HT-29 (cell line): ENCODE data around the gene KIF4A. TPM values are rescaled to one million over a fixed set of nuclear protein-coding genes. Genes with fewer than 3 reads are reported as not detected.
A peak's percentile ranks its signal among the peaks of the same experiment; 100 is the strongest.
"Not testable (repeated sequence)": the region's sequence is repeated elsewhere in the genome, so short reads cannot be mapped to it uniquely, and the experiment has no call there.

Experiments used
- DNase-seq: peaks from one replicate; pipeline ENCODE4 v3.0.0-alpha.2; 2015; ENCODE audit warnings: low spot score
- total RNA-seq: library from RNA; depleted of rRNA; stranded (reverse); fragments of >200 nt; shearing (Covaris generic); gene quantifications from 2 replicates; pipeline ENCODE4 v1.2.3, GENCODE V29; 2014

The KIF4A gene
- total RNA-seq, 1 experiment from 2014 or later: 21.7 TPM

- no peak for DNase-seq
Observed at GRCh38 chrX:70289168-70289792, 624 bp upstream of the KIF4A start.

GRCh38 chrX:70292788-70293187 is 2.9 kb downstream of the KIF4A start:
- no peak for DNase-seq

- DNase-seq: no peak
Observed at GRCh38 chrX:70293621-70294020, 3.7 kb downstream of the KIF4A start.

- DNase-seq: no peak
Observed at GRCh38 chrX:70301716-70302115, 11.8 kb downstream of the KIF4A start.

GRCh38 chrX:70313503-70313902 is 23.6 kb downstream of the KIF4A start:
- DNase-seq: no peak

GRCh38 chrX:70322784-70323183 is 32.9 kb downstream of the KIF4A start:
- no peak for DNase-seq

DNA sequence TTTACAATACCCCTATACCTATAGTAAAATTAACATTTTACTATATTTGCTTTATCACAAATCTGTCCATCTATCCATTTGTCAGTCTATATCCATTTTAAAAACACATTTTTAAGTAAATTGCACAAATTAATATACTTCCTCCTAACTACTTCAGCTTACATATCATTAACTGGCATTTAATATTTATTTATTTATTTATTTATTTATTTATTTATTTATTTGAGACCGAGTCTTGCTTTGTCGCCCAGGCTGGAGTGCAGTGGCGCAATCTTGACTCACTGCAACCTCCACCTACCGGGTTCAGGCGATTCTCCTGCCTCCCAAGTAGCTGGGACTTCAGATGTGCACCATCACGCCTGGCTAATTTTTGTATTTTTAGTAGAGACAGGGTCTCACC is 33.7 kb downstream of the KIF4A start:
- not testable (repeated sequence) for DNase-seq

DNA sequence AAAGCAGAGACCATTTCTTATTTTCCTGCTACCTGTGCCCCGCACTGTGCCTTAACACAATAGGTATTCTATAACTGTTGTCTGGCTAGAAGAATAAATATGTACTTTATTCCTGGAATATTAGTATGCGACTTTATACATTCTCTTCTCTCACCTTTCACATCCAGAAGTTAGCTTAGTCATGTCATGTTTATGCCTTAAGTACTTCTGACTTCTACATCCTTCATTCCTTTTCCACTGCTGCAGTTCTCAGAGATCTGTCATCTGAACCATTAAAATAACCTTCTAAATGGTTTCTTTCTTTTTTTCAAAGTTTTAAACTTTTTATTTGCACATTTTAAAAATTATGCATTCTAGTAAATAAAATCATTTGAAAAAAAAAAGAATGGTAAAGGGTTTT is 34.4 kb downstream of the KIF4A start:
- DNase-seq: no peak

DNA sequence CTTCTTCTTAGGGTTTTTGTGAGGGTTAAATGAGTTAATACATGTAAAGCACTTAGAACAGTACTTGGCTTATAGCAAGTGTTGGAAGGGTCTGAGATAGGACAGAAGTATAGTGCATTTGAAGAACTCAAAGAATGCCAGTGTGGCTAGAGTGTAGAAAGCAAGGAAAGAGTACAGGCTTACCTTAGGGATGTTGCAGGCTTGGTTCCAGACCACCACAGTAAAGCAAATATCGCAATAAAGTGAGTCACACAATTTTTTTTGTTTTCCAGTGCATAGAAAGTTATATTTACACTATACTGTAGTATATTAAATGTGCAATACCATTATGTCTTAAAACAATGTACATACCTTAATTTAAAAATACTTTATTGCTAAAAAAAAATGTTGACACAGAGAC is 41.3 kb downstream of the KIF4A start:
- DNase-seq: no peak

- peak; percentile 6 for DNase-seq
Observed at GRCh38 chrX:70332600-70332999, 42.7 kb downstream of the KIF4A start.

GRCh38 chrX:70336767-70337166 is 46.9 kb downstream of the KIF4A start:
- DNase-seq: no peak

- DNase-seq: no peak
Observed at GRCh38 chrX:70338290-70338689, 48.4 kb downstream of the KIF4A start.

GRCh38 chrX:70343435-70343834 is 53.5 kb downstream of the KIF4A start:
- no peak for DNase-seq

GRCh38 chrX:70346418-70347070 is 56.6 kb downstream of the KIF4A start:
- no peak for DNase-seq

GRCh38 chrX:70348825-70349224 is 58.9 kb downstream of the KIF4A start:
- DNase-seq: not testable (repeated sequence)

GRCh38 chrX:70349367-70350125 is 59.6 kb downstream of the KIF4A start:
- DNase-seq: not testable (repeated sequence)

- no peak for DNase-seq
Observed at GRCh38 chrX:70352496-70352895, 62.6 kb downstream of the KIF4A start.

GRCh38 chrX:70353514-70353913 is 63.6 kb downstream of the KIF4A start:
- DNase-seq: no peak

GRCh38 chrX:70354716-70355115 is 64.8 kb downstream of the KIF4A start:
- DNase-seq: no peak

DNA sequence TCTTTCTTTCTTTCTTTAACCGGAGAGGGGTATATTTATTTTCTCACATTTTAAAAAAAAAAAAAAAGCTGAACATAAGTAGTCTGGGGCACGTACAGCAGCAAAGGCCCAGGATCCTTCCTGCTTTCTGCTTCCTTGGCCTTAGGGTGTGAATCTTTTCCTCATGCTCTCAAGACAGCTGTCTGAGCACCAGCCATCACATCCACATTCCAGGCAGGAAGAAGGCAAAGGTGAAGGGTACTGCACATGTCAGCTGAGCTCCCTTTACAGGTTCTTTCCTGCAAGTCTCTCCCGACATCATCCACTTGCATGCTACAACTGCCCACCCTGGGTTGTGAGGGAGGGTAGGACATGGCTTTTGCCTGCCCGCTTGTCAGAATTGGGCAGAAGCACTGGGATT is 69.6 kb downstream of the KIF4A start:
- DNase-seq: no peak

GRCh38 chrX:70360366-70360765 is 70.5 kb downstream of the KIF4A start:
- DNase-seq: no peak

DNA sequence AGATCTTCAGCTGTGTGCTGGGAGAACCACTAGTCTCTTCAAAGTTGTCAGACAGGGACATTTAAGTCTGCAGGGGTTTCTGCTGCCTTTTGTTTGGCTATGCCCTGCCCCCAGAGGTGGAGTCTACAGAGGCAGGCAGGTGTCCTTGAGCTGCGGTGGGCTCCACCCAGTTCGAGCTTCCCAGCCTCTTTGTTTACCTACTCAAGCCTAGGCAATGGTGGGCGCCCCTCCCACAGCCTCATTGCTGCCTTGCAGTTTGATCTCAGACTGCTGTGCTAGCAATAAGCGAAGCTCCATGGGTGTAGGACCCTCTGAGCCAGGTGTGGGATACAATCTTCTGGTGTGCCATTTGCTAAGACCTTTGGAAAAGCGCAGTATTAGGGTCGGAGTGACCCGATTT is 78.8 kb downstream of the KIF4A start:
- DNase-seq: not testable (repeated sequence)

DNA sequence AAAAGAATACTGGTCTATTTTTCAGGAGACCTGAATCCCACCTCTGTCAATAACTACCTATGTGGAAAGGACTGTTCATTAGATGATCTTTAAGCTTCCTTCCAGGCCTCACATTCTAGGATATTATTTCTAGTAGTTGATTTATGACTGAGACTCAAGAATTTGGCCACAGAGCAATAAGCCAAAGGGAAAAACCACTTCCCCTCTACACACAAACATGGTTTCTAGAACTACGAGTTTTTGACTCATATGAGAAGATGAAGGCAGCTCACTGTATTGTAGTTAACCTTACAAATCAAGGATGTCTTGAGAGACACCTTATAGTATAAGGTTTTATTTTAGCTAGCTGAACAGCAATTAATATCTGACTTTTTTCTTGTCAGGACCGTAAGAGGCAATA is 96.3 kb downstream of the KIF4A start:
- DNase-seq: no peak
